Neuron (in vitro differentiated cells): ENCODE results near the gene SLC30A3.

Experiments used
- H2AFZ ChIP-seq: one replicate; pipeline ENCODE4 v1.6.1; 2013; ENCODE audit warnings: low read depth, mild to moderate bottlenecking, inconsistent platforms, low read length, moderate library complexity
- H3K27me3 ChIP-seq: one replicate; pipeline ENCODE4 v1.6.1; 2013; ENCODE audit warnings: low read length; ENCODE audit not compliant: insufficient read depth
- H3K36me3 ChIP-seq: one replicate; pipeline ENCODE4 v1.6.1; 2013; ENCODE audit warnings: low read length; ENCODE audit not compliant: insufficient read depth
- H3K4me1 ChIP-seq: one replicate; pipeline ENCODE4 v1.6.1; 2013; ENCODE audit warnings: low read length; ENCODE audit not compliant: insufficient read depth
- H3K4me3 ChIP-seq: 2 replicates; pipeline ENCODE4 v1.5.1; 2013; ENCODE audit warnings: mild to moderate bottlenecking, low read length, moderate library complexity
- H3K9me3 ChIP-seq: one replicate; pipeline ENCODE4 v1.6.1; 2013; ENCODE audit warnings: low read length

The SLC30A3 gene

GRCh38 chr2:27262379-27263286, at the start of gene SLC30A3:
TSS of gene SLC30A3 (minus strand) at chr2:27263047. CDS start at chr2:27262906, 141 bp downstream.
- Histone ChIP-seq H2AFZ (peak within 1 kb of the TSS; percentile 49), H3K4me1 (peaks cover 14% of the 10 kb centered on the region), H3K36me3 (no peaks in the 10 kb centered on the region), H3K4me3 (peak within 1 kb of the TSS; percentile 9), H3K9me3 (no peaks in the 10 kb centered on the region), H3K27me3 (peaks cover 84% of the 10 kb centered on the region)

GRCh38 chr2:27312152-27312551, 49.3 kb upstream of the SLC30A3 start:
- H3K9me3 ChIP-seq: no peaks in the 10 kb centered on the region
- no peaks in the 10 kb centered on the region for H3K27me3 ChIP-seq
- peaks cover 33% of the 10 kb centered on the region for H3K36me3 ChIP-seq
- H3K4me1 ChIP-seq: no peaks in the 10 kb centered on the region
- H3K4me3 ChIP-seq: no peak overlapping the region
- no peak overlapping the region for H2AFZ ChIP-seq

- peaks cover 25% of the 10 kb centered on the region for H3K36me3 ChIP-seq
- no peaks in the 10 kb centered on the region for H3K4me1 ChIP-seq
- no peak overlapping the region for H3K4me3 ChIP-seq
- H2AFZ ChIP-seq: no peak overlapping the region
- H3K9me3 ChIP-seq: no peaks in the 10 kb centered on the region
- peaks cover 2% of the 10 kb centered on the region for H3K27me3 ChIP-seq
Measured at GRCh38 chr2:27309651-27310050, 46.8 kb upstream of the SLC30A3 start.

- H3K4me1 ChIP-seq: no peaks in the 10 kb centered on the region
- peaks cover 2% of the 10 kb centered on the region for H3K27me3 ChIP-seq
- H3K4me3 ChIP-seq: no peak within 1 kb of the TSS
- H3K36me3 ChIP-seq: peaks cover 25% of the 10 kb centered on the region
- H2AFZ ChIP-seq: no peak within 1 kb of the TSS
- H3K9me3 ChIP-seq: no peaks in the 10 kb centered on the region
Measured at GRCh38 chr2:27308359-27308881, 45.6 kb upstream of the SLC30A3 start, which contains the start of gene UCN. TSS of gene UCN (minus strand) at chr2:27308445. CDS start at chr2:27307895, 550 bp downstream.

GRCh38 chr2:27307545-27308358, 44.9 kb upstream of the SLC30A3 start:
- no peaks in the 10 kb centered on the region for H3K9me3 ChIP-seq
- H3K4me3 ChIP-seq: no peak overlapping the region
- no peak overlapping the region for H2AFZ ChIP-seq
- H3K4me1 ChIP-seq: no peaks in the 10 kb centered on the region
- peaks cover 2% of the 10 kb centered on the region for H3K27me3 ChIP-seq
- peaks cover 25% of the 10 kb centered on the region for H3K36me3 ChIP-seq

GRCh38 chr2:27307287-27307544, 44.4 kb upstream of the SLC30A3 start:
- H3K4me3 ChIP-seq: no peak overlapping the region
- peaks cover 22% of the 10 kb centered on the region for H3K36me3 ChIP-seq
- H3K27me3 ChIP-seq: peaks cover 2% of the 10 kb centered on the region
- H3K9me3 ChIP-seq: no peaks in the 10 kb centered on the region
- no peaks in the 10 kb centered on the region for H3K4me1 ChIP-seq
- H2AFZ ChIP-seq: no peak overlapping the region

GRCh38 chr2:27306573-27307286, 43.9 kb upstream of the SLC30A3 start:
- no peak overlapping the region for H3K4me3 ChIP-seq
- H2AFZ ChIP-seq: no peak overlapping the region
- no peaks in the 10 kb centered on the region for H3K9me3 ChIP-seq
- H3K27me3 ChIP-seq: peaks cover 2% of the 10 kb centered on the region
- H3K4me1 ChIP-seq: no peaks in the 10 kb centered on the region
- peaks cover 17% of the 10 kb centered on the region for H3K36me3 ChIP-seq

GRCh38 chr2:27306136-27306535, 43.3 kb upstream of the SLC30A3 start:
- Histone ChIP-seq H3K9me3 (no peaks in the 10 kb centered on the region), H3K36me3 (peaks cover 11% of the 10 kb centered on the region), H2AFZ (no peak overlapping the region), H3K27me3 (peaks cover 2% of the 10 kb centered on the region), H3K4me1 (no peaks in the 10 kb centered on the region), H3K4me3 (no peak overlapping the region)

GRCh38 chr2:27305516-27305915, 42.7 kb upstream of the SLC30A3 start:
- H3K27me3 ChIP-seq: peaks cover 2% of the 10 kb centered on the region
- no peaks in the 10 kb centered on the region for H3K9me3 ChIP-seq
- H3K4me1 ChIP-seq: no peaks in the 10 kb centered on the region
- no peak overlapping the region for H2AFZ ChIP-seq
- H3K4me3 ChIP-seq: no peak overlapping the region
- peaks cover 11% of the 10 kb centered on the region for H3K36me3 ChIP-seq

- H2AFZ ChIP-seq: no peak overlapping the region
- H3K4me1 ChIP-seq: no peaks in the 10 kb centered on the region
- H3K36me3 ChIP-seq: peaks cover 8% of the 10 kb centered on the region
- H3K4me3 ChIP-seq: no peak overlapping the region
- peaks cover 2% of the 10 kb centered on the region for H3K27me3 ChIP-seq
- no peaks in the 10 kb centered on the region for H3K9me3 ChIP-seq
Measured at GRCh38 chr2:27304488-27305240, 41.8 kb upstream of the SLC30A3 start.

- Histone ChIP-seq H3K4me1 (no peaks in the 10 kb centered on the region), H3K4me3 (no peak overlapping the region), H3K36me3 (peaks cover 4% of the 10 kb centered on the region), H3K9me3 (no peaks in the 10 kb centered on the region), H2AFZ (no peak overlapping the region), H3K27me3 (peaks cover 3% of the 10 kb centered on the region)
Measured at GRCh38 chr2:27303093-27304025, 40.5 kb upstream of the SLC30A3 start.
